ENCODE data around the gene RMC1.
"Not testable (repeated sequence)": the region's sequence is repeated elsewhere in the genome, so short reads cannot be mapped to it uniquely, and the experiment has no call there.

RMC1 gene

GRCh38 chr18:23567671-23568070, 64.4 kb downstream of the RMC1 start:
- no peak for DNase-seq

GRCh38 chr18:23568281-23569138, 65.2 kb downstream of the RMC1 start:
- no peak for DNase-seq

GRCh38 chr18:23569299-23570063, 66.2 kb downstream of the RMC1 start:
- DNase-seq = no peak

DNA sequence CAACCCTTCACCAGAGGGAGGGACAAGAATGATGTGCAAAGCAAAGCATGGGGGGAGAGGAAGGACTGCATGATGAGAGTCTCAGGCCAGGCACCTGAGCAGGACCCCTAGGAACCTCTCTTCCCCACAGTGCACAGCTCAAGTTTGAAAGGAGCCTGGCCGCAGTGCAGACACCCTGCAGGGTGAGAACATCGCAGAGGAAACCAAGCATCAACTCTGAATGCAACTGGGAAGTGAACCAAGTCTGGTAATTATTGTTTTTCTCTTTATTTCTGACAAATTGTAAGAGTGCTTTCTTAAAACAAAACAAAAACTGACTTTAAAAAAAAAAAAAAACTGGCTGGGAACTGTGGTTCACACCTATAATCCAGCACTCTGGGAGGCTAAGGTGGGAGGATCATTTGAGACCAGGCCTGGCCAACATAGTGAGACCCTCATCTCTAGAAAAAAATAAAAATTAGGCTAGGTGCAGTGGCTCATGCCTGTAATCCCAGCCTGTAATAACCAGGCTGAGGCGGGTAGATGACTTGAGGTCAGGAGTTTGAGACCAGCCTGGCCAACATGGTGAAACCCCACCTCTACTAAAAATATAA, 67.7 kb downstream of the RMC1 start:
- no peak for DNase-seq

- DNase-seq = no peak
Observed at GRCh38 chr18:23572012-23572411, 68.7 kb downstream of the RMC1 start.

GRCh38 chr18:23572570-23572969, 69.3 kb downstream of the RMC1 start:
- no peak for DNase-seq

DNA sequence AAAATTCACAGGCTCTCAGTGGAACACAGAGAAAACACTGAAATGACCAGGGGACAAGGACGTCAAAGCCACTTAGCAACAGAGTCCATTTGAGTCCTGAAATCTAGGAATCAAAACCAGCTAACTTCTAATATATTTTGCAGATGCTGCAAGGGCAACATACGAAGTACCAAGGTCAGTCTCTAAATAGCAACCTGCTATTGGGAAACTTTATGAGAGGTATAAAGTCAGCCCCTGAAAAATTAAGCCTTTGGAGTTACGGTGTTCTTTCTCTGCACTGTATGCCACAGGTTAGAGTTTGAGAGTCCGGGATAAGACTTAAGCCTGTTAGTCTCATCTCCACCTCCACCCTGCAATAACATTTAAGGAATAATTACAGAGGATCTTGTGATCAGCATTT, 69.7 kb downstream of the RMC1 start:
- DNase-seq = no peak

GRCh38 chr18:23573626-23574431, 70.5 kb downstream of the RMC1 start:
- DNase-seq = no peak

- no peak for DNase-seq
Observed at GRCh38 chr18:23574611-23575308, 71.4 kb downstream of the RMC1 start.

- DNase-seq = no peak
Observed at GRCh38 chr18:23575309-23575651, 72.0 kb downstream of the RMC1 start.

- not testable (repeated sequence) for DNase-seq
Observed at GRCh38 chr18:23577521-23577920, 74.2 kb downstream of the RMC1 start.

DNA sequence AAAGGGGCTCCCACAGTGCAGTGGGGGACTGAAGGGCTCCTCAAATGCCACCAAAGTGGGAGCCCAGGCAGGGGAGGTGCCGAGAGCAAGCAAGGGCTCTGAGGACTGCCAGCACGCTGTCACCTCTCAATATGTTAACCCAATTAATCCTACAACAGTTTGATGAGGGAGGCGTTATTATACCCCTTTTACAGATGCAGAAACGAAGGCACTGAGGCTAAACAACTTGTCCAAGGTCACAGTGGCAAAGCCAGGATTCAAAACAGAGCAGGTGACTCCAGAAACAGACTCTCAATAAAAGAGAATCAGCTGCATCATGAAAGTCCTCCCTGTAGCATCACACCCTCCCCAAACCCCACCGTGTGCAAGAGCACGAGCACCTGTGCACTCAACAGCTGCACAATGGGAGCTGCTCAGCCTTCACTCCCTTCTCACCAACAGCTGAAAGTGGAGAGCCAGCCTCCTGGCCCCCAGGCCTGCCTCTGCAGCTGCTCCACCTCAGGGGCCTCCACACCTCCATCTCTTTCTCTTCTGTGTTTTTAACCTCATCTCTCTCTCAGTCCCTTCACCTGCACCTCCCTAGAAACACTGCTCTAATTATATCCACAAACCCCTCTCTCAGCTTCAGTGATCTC, 74.9 kb downstream of the RMC1 start:
- DNase-seq = no peak

DNA sequence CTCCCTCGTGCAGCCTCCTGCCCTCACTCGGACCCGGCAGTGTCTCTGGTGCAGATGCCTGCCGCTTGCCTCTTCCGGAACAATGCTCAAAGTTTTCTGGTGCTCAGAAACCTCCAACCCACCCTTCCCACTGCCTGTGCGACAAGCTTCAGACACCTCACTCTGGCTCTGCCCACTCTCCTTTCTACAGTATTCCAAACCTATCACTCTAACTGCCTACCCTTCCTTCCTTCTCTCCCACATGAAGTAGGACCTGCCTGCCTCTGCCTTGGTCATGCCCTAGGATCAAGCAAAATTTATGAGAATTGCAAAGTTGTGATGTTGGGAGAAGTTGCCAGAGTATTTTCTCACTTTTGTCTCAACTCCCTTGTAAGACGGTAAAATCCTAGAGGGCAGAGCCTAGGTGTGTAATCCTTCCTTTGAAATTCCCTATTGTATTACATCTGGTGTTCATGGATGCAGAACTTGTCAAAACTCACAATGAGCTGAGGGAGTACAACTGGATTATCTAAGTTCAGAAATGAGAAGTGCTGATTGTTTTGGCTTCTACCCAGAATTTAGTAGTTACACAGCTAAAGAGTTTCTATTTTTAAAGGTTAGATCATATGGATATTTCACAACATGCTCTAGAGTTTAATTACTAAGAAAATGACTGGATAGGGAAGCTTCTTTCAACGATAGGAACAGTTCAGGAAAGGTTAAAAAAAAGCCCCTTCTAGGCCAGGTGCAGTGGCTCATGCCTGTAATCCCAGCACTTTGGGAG, 75.8 kb downstream of the RMC1 start:
- DNase-seq = no peak

DNA sequence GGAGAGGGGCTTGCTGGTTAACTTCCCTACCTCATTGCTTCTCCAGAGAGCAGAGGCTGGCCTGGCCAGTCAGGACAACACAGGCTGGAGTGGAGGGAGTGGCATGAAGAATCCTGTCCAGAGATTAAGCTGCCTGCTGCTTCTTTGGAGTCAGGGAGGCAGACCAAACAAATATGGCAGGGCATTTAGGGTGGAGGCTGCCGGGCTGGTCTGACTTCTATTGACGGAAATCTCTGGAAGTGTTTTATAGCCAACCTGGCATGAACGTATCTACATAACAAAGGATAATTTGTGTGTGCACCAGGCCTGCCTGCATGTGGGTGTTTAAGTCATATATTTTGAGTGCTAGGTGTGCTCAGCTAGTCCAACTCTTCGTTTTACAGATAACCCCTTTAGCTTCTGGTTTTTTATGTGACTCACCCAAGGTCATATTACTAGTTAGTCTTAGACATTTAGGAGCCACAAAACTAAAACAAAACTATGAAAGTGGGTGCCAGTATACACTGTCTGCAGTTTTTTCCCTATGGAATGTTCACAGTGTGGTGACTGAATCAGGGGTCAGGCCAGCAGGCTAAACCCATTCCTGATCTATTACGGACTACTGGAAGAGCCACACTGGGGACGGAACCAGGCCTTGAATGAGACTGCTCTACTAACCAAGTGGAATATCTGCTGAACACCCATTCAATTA, 77.5 kb downstream of the RMC1 start:
- no peak for DNase-seq

All from femur (tissue), 1 donor.